Endodermal cell (in vitro differentiated cells): Measurements from ENCODE around the gene ATP10A. TPM values are rescaled to one million over a fixed set of nuclear protein-coding genes. Genes with fewer than 3 reads are reported as not detected.

Experiments
- DNase-seq: peaks from one replicate; pipeline ENCODE4 v3.0.0-alpha.2; 2017
- H3K27ac ChIP-seq: 2 replicates; pipeline ENCODE4 v1.5.1; 2013; ENCODE audit warnings: mild to moderate bottlenecking, low read depth, low read length, moderate library complexity
- H3K27me3 ChIP-seq: 2 replicates; pipeline ENCODE4 v1.6.1; 2013; ENCODE audit warnings: mild to moderate bottlenecking, low read length, moderate library complexity; ENCODE audit not compliant: insufficient read depth, control insufficient read depth, poor library complexity, severe bottlenecking
- H3K36me3 ChIP-seq: 2 replicates; pipeline ENCODE4 v1.7.0; 2013; ENCODE audit warnings: mild to moderate bottlenecking, low read length, moderate library complexity; ENCODE audit not compliant: control insufficient read depth, insufficient read depth
- H3K4me1 ChIP-seq: one replicate; pipeline ENCODE4 v1.7.0; 2013; ENCODE audit warnings: low read length; ENCODE audit not compliant: control insufficient read depth, insufficient read depth
- H3K4me3 ChIP-seq: 2 replicates; pipeline ENCODE4 v1.5.1; 2013; ENCODE audit warnings: mild to moderate bottlenecking, low read length, moderate library complexity
- H3K9ac ChIP-seq: 2 replicates; pipeline ENCODE4 v1.6.1; 2013; ENCODE audit warnings: mild to moderate bottlenecking, low read length, moderate library complexity; ENCODE audit not compliant: poor library complexity, severe bottlenecking; ENCODE audit errors: extremely low read depth
- H3K9me3 ChIP-seq: 2 replicates; pipeline ENCODE4 v1.6.1; 2013; ENCODE audit warnings: mild to moderate bottlenecking, low read length, moderate library complexity; ENCODE audit not compliant: control insufficient read depth
- H3K27ac Mint-ChIP-seq: 2 replicates; pipeline ENCODE4 v1.8.0; 2020; ENCODE audit warnings: mixed read lengths
- H3K27me3 Mint-ChIP-seq: 2 replicates; pipeline ENCODE4 v1.8.0; 2021; ENCODE audit warnings: mild to moderate bottlenecking, mixed read lengths; ENCODE audit not compliant: insufficient read depth
- H3K36me3 Mint-ChIP-seq: 2 replicates; pipeline ENCODE4 v1.8.0; 2020; ENCODE audit warnings: low read depth, mixed read lengths
- H3K4me1 Mint-ChIP-seq: 2 replicates; pipeline ENCODE4 v1.8.0; 2020; ENCODE audit warnings: mixed read lengths
- H3K4me3 Mint-ChIP-seq: 2 replicates; pipeline ENCODE4 v1.8.0; 2020; ENCODE audit warnings: mild to moderate bottlenecking, moderate library complexity, mixed read lengths
- H3K9me3 Mint-ChIP-seq: 2 replicates; pipeline ENCODE4 v1.8.0; 2020; ENCODE audit warnings: mild to moderate bottlenecking, mixed read lengths
- WGBS, 2 experiments: methylation state at CpG; one replicate each; pipeline versions ENCODE4 v1.1.5 to v1.1.7; 2013; ENCODE audit warnings: missing lambda C conversion rate in 2 of 2, mixed read lengths in 1 of 2; ENCODE audit not compliant: insufficient coverage in 1 of 2, insufficient read length in 1 of 2; 5-methylcytosine and 5-hydroxymethylcytosine counted together
- total RNA-seq, 2 donors: library from RNA; stranded (reverse); fragmentation: NEBNext Ultra II Directional in 1 of 2; extraction: Animal tissue kit (Norgen Biotek cat#: 25700) in 1 of 2; gene quantifications; 2 replicates in 1 of 2; 3 replicates in 1 of 2; pipeline ENCODE4 v1.2.1, GENCODE V29; 2021
- TF ChIP-seq, protein P1 (sequence below): fragments of 200-600 bp; sonication (generic); conservative IDR thresholded peaks from 2 replicates; pipeline ENCODE4 v1.5.0; 2021; ENCODE audit warnings: antibody characterized with exemption, mild to moderate bottlenecking

The ATP10A gene
- total RNA-seq, 2 donors from 2014 or later = 0.04 to 1.2 TPM

DNA sequence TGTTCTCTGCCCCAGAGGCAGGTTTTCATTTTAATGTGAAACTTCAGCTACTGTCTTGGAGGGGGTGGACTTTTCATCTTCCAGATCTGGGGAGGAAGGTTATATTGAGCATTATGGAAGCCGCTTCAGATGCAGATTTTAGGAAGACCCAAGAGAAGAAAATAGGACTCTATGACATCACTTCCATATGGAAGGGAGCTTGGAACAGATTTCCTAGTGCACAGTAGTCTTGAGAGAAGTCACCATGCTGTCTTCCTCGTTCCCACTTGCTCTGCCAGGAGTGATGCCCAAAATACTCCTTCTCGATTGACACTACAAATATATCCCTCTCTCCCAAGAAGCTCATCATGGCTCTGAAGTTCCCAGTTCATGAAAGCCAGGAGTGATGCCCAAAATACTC lies 197.2 kb downstream of the ATP10A start:
- no peak overlapping the region for H3K27ac ChIP-seq
- no peaks in the 10 kb centered on the region for H3K36me3 ChIP-seq
- 83 to 92% methylated on average over 1 to 3 of the region's 3 CpGs for WGBS, 2 experiments
- no peaks in the 10 kb centered on the region for H3K9me3 ChIP-seq
- peaks cover 1% of the 10 kb centered on the region for H3K27me3 Mint-ChIP-seq
- H3K4me1 ChIP-seq = peaks cover 23% of the 10 kb centered on the region
- no peak overlapping the region for H3K9ac ChIP-seq
- no peak overlapping the region for H3K4me3 Mint-ChIP-seq
- H3K9me3 Mint-ChIP-seq = no peaks in the 10 kb centered on the region
- no peak for DNase-seq
- no peak overlapping the region for H3K27ac Mint-ChIP-seq
- no peak overlapping the region for H3K4me3 ChIP-seq
- H3K36me3 Mint-ChIP-seq = no peaks in the 10 kb centered on the region
- peaks cover 37% of the 10 kb centered on the region for H3K4me1 Mint-ChIP-seq
- TF ChIP-seq, protein P1, sequence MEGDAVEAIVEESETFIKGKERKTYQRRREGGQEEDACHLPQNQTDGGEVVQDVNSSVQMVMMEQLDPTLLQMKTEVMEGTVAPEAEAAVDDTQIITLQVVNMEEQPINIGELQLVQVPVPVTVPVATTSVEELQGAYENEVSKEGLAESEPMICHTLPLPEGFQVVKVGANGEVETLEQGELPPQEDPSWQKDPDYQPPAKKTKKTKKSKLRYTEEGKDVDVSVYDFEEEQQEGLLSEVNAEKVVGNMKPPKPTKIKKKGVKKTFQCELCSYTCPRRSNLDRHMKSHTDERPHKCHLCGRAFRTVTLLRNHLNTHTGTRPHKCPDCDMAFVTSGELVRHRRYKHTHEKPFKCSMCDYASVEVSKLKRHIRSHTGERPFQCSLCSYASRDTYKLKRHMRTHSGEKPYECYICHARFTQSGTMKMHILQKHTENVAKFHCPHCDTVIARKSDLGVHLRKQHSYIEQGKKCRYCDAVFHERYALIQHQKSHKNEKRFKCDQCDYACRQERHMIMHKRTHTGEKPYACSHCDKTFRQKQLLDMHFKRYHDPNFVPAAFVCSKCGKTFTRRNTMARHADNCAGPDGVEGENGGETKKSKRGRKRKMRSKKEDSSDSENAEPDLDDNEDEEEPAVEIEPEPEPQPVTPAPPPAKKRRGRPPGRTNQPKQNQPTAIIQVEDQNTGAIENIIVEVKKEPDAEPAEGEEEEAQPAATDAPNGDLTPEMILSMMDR = no peak
- H3K27me3 ChIP-seq = no peaks in the 10 kb centered on the region

DNA sequence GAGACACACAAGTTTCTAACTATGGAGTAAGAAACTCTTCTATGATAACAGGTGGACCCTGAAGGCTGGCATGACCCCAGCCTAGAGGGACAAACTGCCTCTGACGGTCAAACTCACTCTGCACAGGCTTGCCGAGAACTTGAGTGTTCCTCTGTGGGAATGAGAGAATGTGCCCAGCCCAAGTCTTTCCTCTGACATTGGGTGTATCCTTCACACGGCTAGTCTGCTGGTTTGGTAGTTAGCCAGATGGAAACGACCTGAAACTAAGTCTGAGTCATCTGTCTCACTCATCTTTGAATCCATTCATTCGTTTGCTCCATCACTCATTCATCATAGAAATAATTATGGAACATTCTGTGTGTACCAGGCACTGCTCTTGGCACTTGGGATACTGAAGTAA lies 198.4 kb downstream of the ATP10A start:
- peaks cover 25% of the 10 kb centered on the region for H3K4me1 Mint-ChIP-seq

DNA sequence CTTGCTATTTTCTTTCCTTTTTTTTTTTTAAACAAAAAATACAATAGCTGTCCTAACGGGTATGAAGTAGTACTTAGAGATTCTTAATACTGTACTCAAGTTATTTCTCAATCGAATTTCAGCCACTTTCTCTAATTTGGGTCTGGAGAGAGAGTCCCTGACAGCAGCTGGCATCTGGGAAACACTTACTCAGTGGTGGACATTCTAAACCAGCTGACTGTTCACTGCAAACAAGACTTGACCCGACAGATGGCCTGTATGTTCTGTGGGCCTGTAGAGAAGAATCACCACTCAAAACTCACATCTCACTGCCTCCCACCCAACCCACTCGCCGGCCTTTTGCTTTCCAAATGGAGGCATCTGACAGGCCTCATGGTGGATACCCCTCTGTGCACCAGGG lies 199.6 kb downstream of the ATP10A start:
- 96 to 100% methylated on average over 1 to 5 of the region's 5 CpGs for WGBS, 2 experiments
- no peaks in the 10 kb centered on the region for H3K9me3 Mint-ChIP-seq
- peaks cover 13% of the 10 kb centered on the region for H3K4me1 ChIP-seq
- peaks cover 3% of the 10 kb centered on the region for H3K27me3 Mint-ChIP-seq
- H3K4me3 ChIP-seq = no peak overlapping the region
- no peak overlapping the region for H3K4me3 Mint-ChIP-seq
- no peaks in the 10 kb centered on the region for H3K36me3 ChIP-seq
- H3K27me3 ChIP-seq = no peaks in the 10 kb centered on the region
- no peak overlapping the region for H3K9ac ChIP-seq
- no peak for DNase-seq
- H3K36me3 Mint-ChIP-seq = no peaks in the 10 kb centered on the region
- peaks cover 16% of the 10 kb centered on the region for H3K4me1 Mint-ChIP-seq
- TF ChIP-seq, protein P1 = no peak
- no peaks in the 10 kb centered on the region for H3K9me3 ChIP-seq
- no peak overlapping the region for H3K27ac ChIP-seq
- no peak overlapping the region for H3K27ac Mint-ChIP-seq

More for the DNA sequence above, 198.4 kb downstream of the ATP10A start:
- Histone ChIP-seq H3K9me3 (no peaks in the 10 kb centered on the region), H3K9ac (no peak overlapping the region), H3K27me3 (no peaks in the 10 kb centered on the region), H3K4me1 (peaks cover 18% of the 10 kb centered on the region), H3K36me3 (no peaks in the 10 kb centered on the region), H3K27ac (no peak overlapping the region), H3K4me3 (no peak overlapping the region)
- TF ChIP-seq, protein P1 = no peak
- Mint-ChIP-seq H3K4me3 (no peak overlapping the region), H3K9me3 (no peaks in the 10 kb centered on the region), H3K36me3 (no peaks in the 10 kb centered on the region), H3K27ac (no peak overlapping the region), H3K27me3 (peaks cover 1% of the 10 kb centered on the region)
- no peak for DNase-seq
- 89 to 94% methylated on average over 4 to 5 of the region's 5 CpGs for WGBS, 2 experiments
